GM04504 (cell line): ENCODE data around the gene MIER2.

Experiments
- DNase-seq: peaks from one replicate; pipeline ENCODE4 v3.0.0-alpha.2; 2012; ENCODE audit warnings: low read depth

Gene MIER2

DNA sequence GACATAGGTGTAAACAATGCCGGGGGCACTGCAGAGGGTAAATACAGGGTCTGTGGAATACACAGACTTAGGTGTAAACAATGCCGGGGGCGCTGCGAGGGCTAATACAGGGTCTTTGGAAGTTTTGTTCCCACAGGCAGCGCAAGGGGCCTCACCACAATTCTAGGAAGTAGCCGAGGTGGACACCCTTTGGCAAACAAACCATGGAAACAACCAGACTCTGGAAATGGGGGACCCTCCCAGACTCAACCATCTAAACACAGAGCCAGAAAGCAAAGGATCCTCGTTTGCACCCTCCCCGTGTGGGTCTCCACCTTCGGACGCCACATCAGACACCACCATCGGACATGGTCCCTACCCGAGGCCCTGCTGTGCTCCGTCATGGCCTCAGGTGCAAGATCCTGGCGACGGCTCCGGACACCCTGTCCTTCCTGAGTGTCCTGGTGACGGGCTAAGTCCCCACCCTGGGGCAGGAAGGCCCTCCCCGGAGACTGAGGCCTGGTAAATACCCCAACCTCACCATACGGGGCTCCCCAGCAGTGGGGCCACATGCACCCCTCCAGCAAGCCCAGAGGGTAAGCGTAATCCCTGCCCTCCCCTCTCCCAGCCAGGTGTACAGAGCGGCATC, 36.7 kb downstream of the MIER2 start:
- no peak for DNase-seq

DNA sequence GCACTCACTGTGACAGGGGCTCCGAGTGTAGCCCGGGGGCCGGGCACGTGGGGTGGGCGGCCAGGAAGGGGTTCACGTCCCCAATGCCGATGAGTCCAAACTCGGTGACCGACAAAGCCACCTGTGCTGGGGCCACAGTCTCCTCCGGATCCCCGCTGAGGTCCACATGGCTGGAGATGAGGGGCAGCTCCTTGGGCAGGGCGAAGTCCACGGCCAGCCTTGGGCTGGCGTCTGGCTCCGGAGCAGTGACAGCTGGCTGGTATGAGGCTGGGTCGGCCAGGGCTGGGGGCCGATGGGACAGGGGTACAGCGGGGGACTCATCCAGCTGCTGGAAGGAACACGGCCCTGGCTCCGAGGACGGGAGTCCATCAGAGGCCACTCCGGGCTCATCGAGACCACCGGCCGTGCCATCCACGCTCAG, 37.5 kb downstream of the MIER2 start:
- no peak for DNase-seq

- no peak for DNase-seq
These were observed 38.3 kb downstream of the MIER2 start for GRCh38 chr19:306151-306900.

- DNase-seq: no peak
These were observed 39.1 kb downstream of the MIER2 start for GRCh38 chr19:305240-306150.

- DNase-seq: no peak
These were observed 47.9 kb downstream of the MIER2 start for GRCh38 chr19:296476-297225.

GRCh38 chr19:295687-296370, 48.8 kb downstream of the MIER2 start:
- no peak for DNase-seq

DNA sequence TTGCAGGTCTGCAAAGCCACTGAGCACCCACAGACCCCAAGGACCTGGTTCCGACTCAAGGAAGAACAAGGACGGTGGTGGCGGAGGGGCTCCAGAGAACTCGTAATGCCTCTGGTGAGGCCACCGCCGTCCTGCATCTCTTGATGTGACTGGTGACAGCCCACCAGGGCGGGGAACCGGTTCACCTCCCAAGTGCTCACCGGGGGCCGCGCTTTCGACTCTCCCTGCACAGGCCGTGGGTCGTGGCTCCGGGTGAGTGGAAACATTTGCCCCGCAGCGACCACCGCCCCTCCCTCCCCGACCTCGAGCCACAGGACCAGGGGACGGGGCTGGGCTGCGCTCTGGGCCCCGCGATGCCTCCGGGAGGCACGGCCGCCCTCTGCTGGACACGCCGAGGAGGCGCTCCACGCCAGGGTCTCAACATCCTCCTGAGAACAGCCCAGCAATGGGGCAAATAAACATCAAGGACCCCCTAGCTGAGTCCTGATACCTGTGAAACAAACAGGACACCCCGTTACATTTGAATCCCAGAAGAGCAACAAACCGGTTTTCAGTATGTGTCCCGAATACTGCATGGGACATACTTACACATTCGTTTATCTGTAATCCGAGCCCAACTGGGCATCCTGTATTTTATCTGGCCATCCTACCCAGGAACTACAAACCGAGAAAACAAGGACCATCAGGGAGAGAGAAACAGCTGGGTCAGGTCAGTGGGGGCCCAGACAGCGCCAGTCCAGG, 49.5 kb downstream of the MIER2 start:
- no peak for DNase-seq

GRCh38 chr19:294341-294945, 50.2 kb downstream of the MIER2 start:
- DNase-seq: no peak

- no peak for DNase-seq
These were observed 51.0 kb downstream of the MIER2 start for GRCh38 chr19:293436-294110.

DNA sequence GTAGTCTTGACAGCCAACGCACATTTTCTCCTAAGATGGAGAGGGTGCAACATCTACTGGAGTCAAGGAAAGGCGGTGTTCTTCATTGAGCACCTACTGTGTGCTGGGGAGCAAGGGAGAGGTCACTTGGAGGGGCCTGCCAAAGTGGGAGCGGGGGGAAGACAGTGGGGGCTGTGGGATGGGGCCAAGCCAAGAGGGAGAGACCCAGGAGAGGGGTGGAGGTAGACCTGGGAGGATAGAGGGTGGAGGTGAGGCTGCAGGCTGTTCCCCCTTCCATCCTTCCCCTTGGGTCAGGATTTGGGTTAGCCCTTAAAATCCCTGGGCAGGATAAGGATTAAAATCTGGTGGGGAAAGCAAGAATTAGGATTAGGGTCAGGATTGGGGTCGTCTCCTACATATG, 51.6 kb downstream of the MIER2 start:
- no peak for DNase-seq

DNA sequence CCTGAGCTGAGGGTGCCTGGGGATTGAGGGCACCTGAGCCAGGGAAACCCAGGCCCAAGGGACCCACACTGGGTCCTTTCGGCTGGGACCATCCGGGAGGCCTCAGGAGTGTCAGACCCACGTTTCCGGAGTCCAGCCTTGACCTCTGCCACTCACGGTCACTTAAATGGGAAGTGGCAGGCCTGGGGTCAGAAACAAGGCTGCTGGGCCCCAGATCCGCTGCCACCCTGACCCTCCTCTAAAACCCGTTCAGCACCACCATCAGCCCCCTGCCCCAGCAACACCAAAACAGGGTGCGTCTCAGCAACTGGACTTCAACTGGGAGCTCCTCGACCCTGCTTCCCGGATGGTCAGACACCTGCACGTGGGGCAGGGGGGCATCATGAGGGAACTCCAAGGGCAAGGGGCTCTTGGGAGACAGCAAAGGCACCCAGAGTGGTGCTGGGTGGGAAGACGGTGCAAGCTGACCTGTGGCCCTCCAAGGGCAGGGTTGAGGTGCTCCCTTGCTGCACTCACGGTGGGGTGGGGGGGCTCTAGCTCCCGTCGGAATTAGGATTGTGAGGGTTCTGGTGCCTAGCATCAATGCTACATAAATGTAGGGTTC, 52.2 kb downstream of the MIER2 start:
- DNase-seq: no peak

DNA sequence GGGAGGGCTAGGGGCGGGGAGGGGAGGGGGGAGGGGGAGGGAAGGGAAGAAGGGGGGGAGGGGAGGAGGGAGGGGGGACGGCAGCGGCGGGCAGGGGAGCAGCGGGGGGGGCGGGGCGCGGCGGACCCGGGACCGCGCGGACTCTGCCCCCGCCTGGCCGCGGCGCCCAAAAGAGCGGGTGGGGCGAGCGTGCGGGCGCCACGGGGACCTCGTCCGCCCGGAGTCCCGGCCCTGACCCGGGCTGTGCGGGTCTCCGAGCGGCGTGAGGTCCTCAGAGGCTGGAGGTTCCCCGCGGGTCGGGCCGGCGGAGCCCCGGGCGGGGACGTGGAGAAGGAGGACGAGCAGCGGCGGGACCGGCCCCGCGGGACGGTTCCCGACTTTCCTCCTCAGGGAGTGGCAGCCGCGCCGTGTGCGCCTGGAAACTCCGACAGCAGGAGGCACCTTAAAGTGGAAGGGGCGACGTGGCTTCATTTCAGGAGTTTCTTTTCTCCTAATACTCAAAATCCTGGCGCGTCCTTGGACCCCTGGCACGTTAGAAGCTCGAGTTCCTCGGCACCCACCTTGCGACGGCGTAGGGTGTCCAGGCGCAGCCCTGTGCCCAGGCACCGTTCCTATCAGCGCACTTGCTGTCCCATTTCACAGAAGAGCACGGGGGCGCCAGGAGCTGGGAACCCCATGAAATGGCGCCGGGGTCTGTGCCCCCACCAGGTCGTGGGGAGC, 52.9 kb downstream of the MIER2 start:
- no peak for DNase-seq

GRCh38 chr19:291006-291521, 53.5 kb downstream of the MIER2 start, which contains the start of gene PLPP2:
Gene PLPP2 (minus strand): TSS chr19:291403. CDS start chr19:291336, 67 bp downstream.
- DNase-seq: no peak

GRCh38 chr19:290372-291005, 54.1 kb downstream of the MIER2 start:
- no peak for DNase-seq

GRCh38 chr19:289651-290371, 54.8 kb downstream of the MIER2 start:
- no peak for DNase-seq

DNA sequence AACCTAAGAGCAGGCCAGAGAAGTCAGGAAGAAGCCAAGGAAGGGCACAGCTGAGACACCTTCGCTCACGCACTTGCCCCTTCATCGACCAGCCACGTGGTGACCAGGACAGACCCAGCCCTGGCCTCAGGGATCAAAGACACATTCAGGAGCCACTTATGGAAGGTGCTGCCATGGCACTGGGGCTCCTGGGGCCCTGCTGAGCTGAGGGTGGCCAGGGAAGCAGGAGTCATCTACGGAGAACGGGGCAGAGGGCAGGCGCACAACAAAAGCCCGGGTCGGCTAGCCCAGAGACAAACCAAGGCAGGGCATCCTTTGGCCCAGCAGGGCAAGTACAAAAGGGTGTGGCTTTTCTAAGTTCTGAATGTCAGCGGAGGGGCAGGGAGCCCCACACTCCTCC, 55.7 kb downstream of the MIER2 start:
- DNase-seq: no peak

GRCh38 chr19:287381-287871, 57.2 kb downstream of the MIER2 start:
- DNase-seq: no peak
